Heart left ventricle (tissue), 16 donors: ENCODE measurements around the gene KCNRG. TPM values are rescaled to one million over a fixed set of nuclear protein-coding genes. Genes with fewer than 3 reads are reported as not detected.
A peak's percentile ranks its signal among the peaks of the same experiment; 100 is the strongest.

ENCODE experiments used
- ATAC-seq, 4 donors: fragments of 200-7000 bp; cut with Tn5 transposase; one replicate each; pipeline ENCODE4 v1.9.1; 2020 to 2022; ENCODE audit warnings: moderate library complexity in 4 of 4, mild to moderate bottlenecking in 3 of 4, moderate number of reproducible peaks in 1 of 4
- DNase-seq, 5 donors: peaks; one replicate each; pipeline ENCODE4 v3.0.0-alpha.2; 2020
- H3K27ac ChIP-seq, 12 donors: fragments of 200-600 bp; sonication (generic) in 4 of 12; one replicate each; pipeline versions ENCODE4 v1.5.0 to v1.8.0; 2016 to 2022; ENCODE audit warnings: mild to moderate bottlenecking in 2 of 12
- H3K27me3 ChIP-seq, 9 donors: fragments of 200-600 bp; sonication (generic) in 2 of 9; one replicate each; pipeline versions ENCODE4 v1.5.1 to v1.8.0; 2016 to 2022; ENCODE audit warnings: mild to moderate bottlenecking in 3 of 9
- H3K36me3 ChIP-seq, 9 donors: fragments of 200-600 bp; sonication (generic) in 2 of 9; one replicate each; pipeline versions ENCODE4 v1.5.0 to v1.8.0; 2018 to 2022; ENCODE audit warnings: mild to moderate bottlenecking in 2 of 9
- H3K4me1 ChIP-seq, 12 donors: fragments of 200-600 bp; sonication (generic) in 4 of 12; one replicate each; pipeline versions ENCODE4 v1.5.0 to v1.8.0; 2016 to 2022; ENCODE audit warnings: mild to moderate bottlenecking in 3 of 12
- H3K4me3 ChIP-seq, 12 donors: fragments of 200-600 bp; sonication (generic) in 4 of 12; one replicate each; pipeline versions ENCODE4 v1.5.0 to v1.8.0; 2017 to 2022; ENCODE audit warnings: mild to moderate bottlenecking in 9 of 12, moderate library complexity in 4 of 12
- H3K9me3 ChIP-seq, 12 donors: fragments of 200-600 bp; sonication (generic) in 4 of 12; one replicate each; pipeline versions ENCODE4 v1.5.0 to v1.8.0; 2016 to 2022; ENCODE audit warnings: mild to moderate bottlenecking in 1 of 12
- CTCF ChIP-seq, 12 donors: fragments of 200-600 bp; sonication (generic) in 4 of 12; IDR thresholded peaks; one replicate each; pipeline versions ENCODE4 v1.5.0 to v1.8.0; 2018 to 2022; ENCODE audit warnings: antibody characterized with exemption in 12 of 12, mild to moderate bottlenecking in 5 of 12
- POLR2A ChIP-seq, 2 donors: fragments of 450-650 bp; IDR thresholded peaks; one replicate each; pipeline ENCODE4 v1.6.1; 2017; ENCODE audit warnings: antibody characterized with exemption in 2 of 2, mild to moderate bottlenecking in 2 of 2, moderate library complexity in 2 of 2
- WGBS, 4 donors: extraction: QIAGEN DNeasy Blood & Tissue Kit in 2 of 4; methylation state at CpG; one replicate each; pipeline versions ENCODE4 v1.1.5 to v1.1.7; 2013 to 2018; 5-methylcytosine and 5-hydroxymethylcytosine counted together
- intact Hi-C, 10 donors: fragments of 100-400 bp; cut with DNase I; formaldehyde crosslinking; loops; one replicate each; pipeline versions ENCODE4 v1.11.1 to v1.14.2; 2022
- polyA plus RNA-seq, 2 donors: library from polyadenylated mRNA; stranded (reverse); fragments of 200-250 nt; gene quantifications; one replicate each; pipeline ENCODE4 v1.2.3, GENCODE V29; 2013
- total RNA-seq, 9 donors: library from RNA; depleted of rRNA in 2 of 9; stranded (reverse); fragments of >200 nt in 2 of 9; fragmentation: NEBNext Ultra II Directional in 3 of 9; extraction: Animal tissue kit (Norgen Biotek cat#: 25700) in 3 of 9; gene quantifications; one replicate each; pipeline versions ENCODE4 v1.1.0 to v1.2.4, GENCODE V29; 2016 to 2023
- donor health status: ischemic (EF 13 %, LVEDD 7.1; RV severe dilation, severe dysfunction).
- donor health status: healthy with polysubstance abuse.
- donor health status: DM: no; HTN: yes; CAD: no.
- donor health status: DM: no; HTN: no; CAD: no.
- donor health status: ischemic (EF 25% LVEDD 6.9; RV normal size, moderate dysfunction).
- donor health status: ischemic (EF 25% LVEDD 5.7; RV mildly dilated, moderate dysfunction).
- donor health status: healthy.
- donor health status: DM: yes; HTN: yes; CAD: no.
- donor health status: ischemic (EF 35%, LVEDD 5.7; RV mildly dilated, moderate dysfunction).
- donor health status: nonischemic (EF 11% LVEDD 7.7; RV severe dilation, severe dysfunction).
- donor health status: DM: yes; HTN: yes; CAD: no.
- donor health status: PGD.
- donor health status: ischemic (EF 29% LVEDD 5.4; RV normal size, mild dysfunction).
- donor health status: nonischemic (EF 23%, LVEDD 6.1; RV moderate dilation, normal function).

The KCNRG gene
- total and polyA plus RNA-seq, 11 donors: 0.15 to 3.2 (median 0.38) TPM; not detected in 3

GRCh38 chr13:49996161-49996915 lies 18.9 kb upstream of the KCNRG start:
- H3K27me3 ChIP-seq: no peaks in the 10 kb centered on the region
- intact Hi-C loops: loop anchor here in 9 of 10 donors (2.0 to 5.0 kb wide), 11 partner anchors 59 to 916 kb away; partner anchors contain the start of gene SPRYD7 (in 1 of the 9)

GRCh38 chr13:49996951-49997895 lies 18.0 kb upstream of the KCNRG start, which contains the start of gene TRIM13:
TRIM13 (plus strand) TSS chr13:49997042; CDS start chr13:50011941, 14,899 bp downstream.
- Histone ChIP-seq H3K27ac (peak within 1 kb of the TSS; percentile 96 to 100 (median 98)), H3K9me3 (no peaks in the 10 kb centered on the region), H3K36me3 (peaks cover 0 to 48% (median 39%) of the 10 kb centered on the region in 9 donors), H3K27me3 (no peaks in the 10 kb centered on the region), H3K4me3 (peak within 1 kb of the TSS; percentile 60 to 91 (median 85)), H3K4me1 (peaks cover 9 to 58% (median 39%) of the 10 kb centered on the region in 12 donors)
- DNase-seq (peak; percentile 89 to 95 (median 93)), ATAC-seq (peak; percentile 89 to 94 (median 91))
- WGBS, 4 donors: 1 to 3% (median 1%) methylated on average over 33 to 54 of the region's 56 CpGs
- intact Hi-C loops: loop anchor here in 9 of 10 donors (2.0 to 5.0 kb wide), 11 partner anchors 60 to 915 kb away; partner anchors contain the start of gene SPRYD7 (in 1 of the 9)
- TF ChIP-seq CTCF (IDR thresholded peaks at IDR 0.05) (peak; percentile 42 to 95 (median 76)), POLR2A (IDR thresholded peaks at IDR 0.05) (peak in 1 of 2 donors; percentile 69)

More at GRCh38 chr13:49996161-49996915, 18.9 kb upstream of the KCNRG start:
- H3K9me3 ChIP-seq: no peaks in the 10 kb centered on the region
- H3K27ac ChIP-seq: peak overlapping the region; percentile 88 to 98 (median 98)
- DNase-seq (peak; percentile 95 to 98 (median 96)), ATAC-seq (peak; percentile 68 to 91 (median 85))
- WGBS, 4 donors: 0 to 1% (median 0%) methylated on average over 39 to 64 of the region's 68 CpGs
- H3K4me3 ChIP-seq: peak overlapping the region; percentile 60 to 91 (median 80)
- peaks cover 9 to 49% (median 35%) of the 10 kb centered on the region in 12 donors for H3K4me1 ChIP-seq
- H3K36me3 ChIP-seq: peaks cover 0 to 47% (median 30%) of the 10 kb centered on the region in 9 donors
- TF ChIP-seq POLR2A (IDR thresholded peaks at IDR 0.05): peak in 1 of 2 donors; percentile 57
- no peak for TF ChIP-seq CTCF (IDR thresholded peaks at IDR 0.05)

GRCh38 chr13:49997955-49998354 lies 17.3 kb upstream of the KCNRG start:
- peak overlapping the region in 11 of 12 donors; percentile 89 to 100 (median 98) for H3K27ac ChIP-seq
- intact Hi-C loops: loop anchor here in 9 of 10 donors (2.0 to 5.0 kb wide), 12 partner anchors 61 to 914 kb away; partner anchors contain the start of gene SPRYD7 (in 1 of the 9)
- TF ChIP-seq POLR2A (IDR thresholded peaks at IDR 0.05) (no peak), CTCF (IDR thresholded peaks at IDR 0.05) (no peak)
- peaks cover 9 to 61% (median 45%) of the 10 kb centered on the region in 12 donors for H3K4me1 ChIP-seq
- ATAC-seq (no peak), DNase-seq (no peak)
- H3K9me3 ChIP-seq: no peaks in the 10 kb centered on the region
- 5 to 9% (median 7%) methylated on average over 4 of the region's 4 CpGs for WGBS, 4 donors
- H3K27me3 ChIP-seq: no peaks in the 10 kb centered on the region
- H3K4me3 ChIP-seq: peak overlapping the region; percentile 45 to 91 (median 85)
- H3K36me3 ChIP-seq: peaks cover 0 to 51% (median 46%) of the 10 kb centered on the region in 9 donors
